HG03095 (cell line): Measurements from ENCODE around the gene PXYLP1.

Source experiments
- ATAC-seq: cut with Tn5 transposase; IDR thresholded peaks from one replicate; pipeline ENCODE4 v1.9.1; 2021; ENCODE audit warnings: moderate library complexity; ENCODE audit not compliant: unreplicated experiment

PXYLP1 gene

GRCh38 chr3:141320399-141321108, 88.9 kb downstream of the PXYLP1 start:
- no peak for ATAC-seq

- no peak for ATAC-seq
Observed at GRCh38 chr3:141321109-141321497, 89.5 kb downstream of the PXYLP1 start.

- no peak for ATAC-seq
Observed at GRCh38 chr3:141323936-141324704, 92.5 kb downstream of the PXYLP1 start.

GRCh38 chr3:141326123-141326522, 94.5 kb downstream of the PXYLP1 start:
- ATAC-seq = no peak

- no peak for ATAC-seq
Observed at GRCh38 chr3:141326626-141327025, 95.0 kb downstream of the PXYLP1 start.

- ATAC-seq = peak; percentile 40
Observed at GRCh38 chr3:141328286-141329166, 96.9 kb downstream of the PXYLP1 start.

- no peak for ATAC-seq
Observed at GRCh38 chr3:141330235-141330634, 98.6 kb downstream of the PXYLP1 start.

- no peak for ATAC-seq
Observed at GRCh38 chr3:141330718-141331376, 99.2 kb downstream of the PXYLP1 start.

GRCh38 chr3:141331377-141332318, 100.0 kb downstream of the PXYLP1 start:
- peak; percentile 44 for ATAC-seq

GRCh38 chr3:141332416-141332815, 100.8 kb downstream of the PXYLP1 start:
- no peak for ATAC-seq

GRCh38 chr3:141333836-141334626, 102.4 kb downstream of the PXYLP1 start:
- no peak for ATAC-seq

GRCh38 chr3:141334627-141335250, 103.1 kb downstream of the PXYLP1 start:
- no peak for ATAC-seq

- no peak for ATAC-seq
Observed at GRCh38 chr3:141335531-141336061, 104.0 kb downstream of the PXYLP1 start.

GRCh38 chr3:141336672-141337522, 105.3 kb downstream of the PXYLP1 start:
- peak; percentile 80 for ATAC-seq

GRCh38 chr3:141337523-141337854, 105.9 kb downstream of the PXYLP1 start:
- no peak for ATAC-seq

GRCh38 chr3:141337991-141338390, 106.4 kb downstream of the PXYLP1 start:
- ATAC-seq = no peak

- no peak for ATAC-seq
Observed at GRCh38 chr3:141338881-141339280, 107.3 kb downstream of the PXYLP1 start.
